Activated CD8-positive, alpha-beta T cell treated with anti-CD3 and anti-CD28 coated beads, Interleukin-2, amount 10 ng/mL, durations not matched to agents 7 days and 5 days (primary cell): ENCODE data around the gene EAF1. TPM values are rescaled to one million over a fixed set of nuclear protein-coding genes. Genes with fewer than 3 reads are reported as not detected.
A peak's percentile ranks its signal among the peaks of the same experiment; 100 is the strongest.
"Not testable (repeated sequence)": the region's sequence is repeated elsewhere in the genome, so short reads cannot be mapped to it uniquely, and the experiment has no call there.

ENCODE experiments used
- ATAC-seq: fragments of 150-1000 bp; cut with Tn5 transposase; one replicate; pipeline ENCODE4 v1.10.0; 2021; ENCODE audit warnings: moderate library complexity
- CTCF ChIA-PET: fragments of 350-600 bp; sonication (Branson Sonifier 250); formaldehyde crosslinking; loops from one replicate; lab custom pipeline; 2021; ENCODE audit warnings: antibody characterized with exemption; lab: Charles Lee
- POLR2A ChIA-PET: fragments of 350-600 bp; sonication (Branson Sonifier 250); formaldehyde crosslinking; loops from one replicate; lab custom pipeline; 2021; ENCODE audit warnings: antibody characterized with exemption; lab: Charles Lee
- DNase-seq: peaks from one replicate; pipeline ENCODE4 v3.0.0-alpha.2; 2020
- H3K27ac Mint-ChIP-seq: one replicate; pipeline ENCODE4 v1.8.0; 2021; ENCODE audit warnings: mild to moderate bottlenecking, mixed read lengths
- H3K27me3 Mint-ChIP-seq: one replicate; pipeline ENCODE4 v1.8.0; 2021; ENCODE audit warnings: low read depth, mixed read lengths
- H3K36me3 Mint-ChIP-seq: one replicate; pipeline ENCODE4 v1.8.0; 2021; ENCODE audit warnings: low read depth, mixed read lengths
- H3K4me1 Mint-ChIP-seq: one replicate; pipeline ENCODE4 v1.8.0; 2021; ENCODE audit warnings: low read depth, mixed read lengths
- H3K4me3 Mint-ChIP-seq: one replicate; pipeline ENCODE4 v1.8.0; 2021; ENCODE audit warnings: mild to moderate bottlenecking, mixed read lengths
- H3K9me3 Mint-ChIP-seq: one replicate; pipeline ENCODE4 v1.8.0; 2022; ENCODE audit warnings: mixed read lengths; ENCODE audit not compliant: insufficient read depth
- total RNA-seq, 2 experiments: library from RNA; stranded (reverse); gene quantifications; one replicate each; pipeline ENCODE4 v1.2.3, GENCODE V29; 2021

EAF1 gene
- total RNA-seq, 2 experiments from 2014 or later, result 31.3 to 31.5 TPM

GRCh38 chr3:15387735-15388134, 39.7 kb upstream of the EAF1 start:
- H3K4me3 Mint-ChIP-seq, result no peak overlapping the region
- ATAC-seq (no peak), DNase-seq (no peak)
- CTCF ChIA-PET, result interaction anchor here (2.0 to 6.2 kb wide), 3 partner anchors 10 to 120 kb away, joined by 5 to 48 read pairs (median 7); no protein-coding TSS in a partner anchor
- POLR2A ChIA-PET, result no interaction called here
- H3K36me3 Mint-ChIP-seq, result no peaks in the 10 kb centered on the region
- no peaks in the 10 kb centered on the region for H3K9me3 Mint-ChIP-seq
- no peak overlapping the region for H3K27ac Mint-ChIP-seq
- H3K4me1 Mint-ChIP-seq, result peaks cover 6% of the 10 kb centered on the region
- H3K27me3 Mint-ChIP-seq, result peaks cover 1% of the 10 kb centered on the region

DNA sequence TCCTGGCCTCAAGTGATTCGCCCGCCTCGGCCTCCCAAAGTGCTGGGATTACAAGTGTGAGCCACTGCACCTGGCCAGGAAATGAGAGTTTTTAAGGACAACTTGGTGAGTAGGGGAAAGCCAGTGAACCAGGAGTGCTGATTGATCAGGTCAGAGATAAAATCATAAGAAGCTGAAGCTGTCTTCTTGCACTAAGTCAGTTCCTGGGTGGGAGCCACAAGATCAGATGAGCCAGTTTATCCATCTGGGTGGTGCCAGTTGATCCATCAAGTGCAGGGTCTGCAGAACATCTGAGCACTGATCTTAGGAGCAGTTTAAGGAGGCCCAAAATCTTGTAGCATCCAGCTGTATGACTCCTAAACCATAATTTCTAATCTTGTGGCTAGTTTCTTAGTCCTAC, 39.1 kb upstream of the EAF1 start:
- H3K36me3 Mint-ChIP-seq, POLR2A ChIA-PET, ATAC-seq, H3K27me3 Mint-ChIP-seq, H3K4me3 Mint-ChIP-seq, H3K9me3 Mint-ChIP-seq, DNase-seq, H3K27ac Mint-ChIP-seq, H3K4me1 Mint-ChIP-seq: not testable (repeated sequence)
- CTCF ChIA-PET, result interaction anchor here (2.3 to 6.2 kb wide), 2 partner anchors 11 to 121 kb away, joined by 7 to 48 read pairs; no protein-coding TSS in a partner anchor

DNA sequence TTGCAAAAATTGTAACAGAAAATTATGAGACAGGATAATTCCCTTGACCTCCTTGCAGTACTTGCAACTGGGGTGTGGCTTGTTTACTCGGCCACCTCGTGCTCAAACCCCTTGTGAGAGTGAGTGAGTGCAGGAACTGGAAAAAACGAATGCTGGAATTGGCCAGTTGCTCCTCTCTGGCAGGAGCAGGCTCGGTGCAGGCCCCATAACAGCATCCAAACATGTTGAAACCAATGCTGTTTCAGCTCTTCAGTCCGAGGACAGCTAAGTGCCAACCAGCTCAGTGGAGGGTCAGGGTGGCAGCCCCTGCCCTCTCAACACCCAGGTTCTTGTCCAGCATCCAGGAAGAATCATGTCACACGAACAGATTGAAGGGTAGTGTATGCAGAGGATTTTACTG, 36.9 kb upstream of the EAF1 start:
- DNase-seq, result no peak
- Mint-ChIP-seq H3K4me3 (no peak overlapping the region), H3K9me3 (no peaks in the 10 kb centered on the region), H3K27ac (no peak overlapping the region), H3K4me1 (peaks cover 6% of the 10 kb centered on the region), H3K27me3 (peaks cover 8% of the 10 kb centered on the region), H3K36me3 (no peaks in the 10 kb centered on the region)
- POLR2A ChIA-PET, result no interaction called here
- no peak for ATAC-seq
- CTCF ChIA-PET, result interaction anchor here (0.7 to 1.3 kb wide), 3 partner anchors 15 to 123 kb away, joined by 3 to 7 read pairs (median 4); no protein-coding TSS in a partner anchor

GRCh38 chr3:15391007-15391406, 36.4 kb upstream of the EAF1 start:
- Mint-ChIP-seq H3K9me3 (no peaks in the 10 kb centered on the region), H3K4me3 (no peak overlapping the region), H3K27ac (no peak overlapping the region), H3K36me3 (no peaks in the 10 kb centered on the region), H3K27me3 (peaks cover 12% of the 10 kb centered on the region), H3K4me1 (peaks cover 2% of the 10 kb centered on the region)
- ChIA-PET CTCF (interaction anchor here (1.0 to 1.3 kb wide), 2 partner anchors 15 to 123 kb away, joined by 3 to 7 read pairs; no protein-coding TSS in a partner anchor), POLR2A (no interaction called here)
- ATAC-seq, result no peak
- no peak for DNase-seq

DNA sequence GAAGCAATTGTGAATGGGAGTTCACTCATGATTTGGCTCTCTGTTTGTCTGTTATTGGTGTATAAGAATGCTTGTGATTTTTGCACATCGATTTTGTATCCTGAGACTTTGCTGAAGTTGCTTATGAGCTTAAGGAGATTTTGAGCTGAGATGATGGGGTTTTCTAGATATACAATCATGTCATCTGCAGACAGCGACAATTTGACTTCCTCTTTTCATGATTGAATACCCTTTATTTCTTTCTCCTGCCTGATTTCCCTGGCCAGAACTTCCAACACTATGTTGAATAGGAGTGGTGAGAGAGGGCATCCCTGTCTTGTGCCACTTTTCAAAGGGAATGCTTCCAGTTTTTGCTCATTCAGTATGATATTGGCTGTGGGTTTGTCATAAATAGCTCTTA, 34.1 kb upstream of the EAF1 start:
- H3K4me3 Mint-ChIP-seq, DNase-seq, H3K36me3 Mint-ChIP-seq, ATAC-seq, H3K9me3 Mint-ChIP-seq, CTCF ChIA-PET, H3K27ac Mint-ChIP-seq, H3K4me1 Mint-ChIP-seq, POLR2A ChIA-PET: not testable (repeated sequence)
- peaks cover 14% of the 10 kb centered on the region for H3K27me3 Mint-ChIP-seq

DNA sequence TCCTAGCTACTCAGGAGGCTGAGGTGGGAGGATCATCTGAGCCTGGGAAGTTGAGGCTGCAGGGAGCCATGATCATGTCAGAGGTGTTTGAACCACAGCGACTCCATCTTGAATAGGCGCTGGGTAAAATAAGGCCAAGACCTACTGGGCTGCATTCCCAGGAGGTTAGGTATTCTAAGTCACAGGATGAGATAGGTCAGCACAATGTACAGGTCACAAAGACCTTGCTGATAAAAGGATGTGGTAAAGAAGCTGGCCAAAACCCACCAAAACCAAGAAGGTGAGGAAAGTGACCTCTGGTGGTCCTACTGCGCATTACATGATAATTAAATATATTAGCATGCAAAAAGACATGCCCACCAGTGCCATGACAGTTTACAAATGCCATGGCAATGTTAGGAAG, 28.7 kb upstream of the EAF1 start:
- ATAC-seq, result not testable (repeated sequence)

DNA sequence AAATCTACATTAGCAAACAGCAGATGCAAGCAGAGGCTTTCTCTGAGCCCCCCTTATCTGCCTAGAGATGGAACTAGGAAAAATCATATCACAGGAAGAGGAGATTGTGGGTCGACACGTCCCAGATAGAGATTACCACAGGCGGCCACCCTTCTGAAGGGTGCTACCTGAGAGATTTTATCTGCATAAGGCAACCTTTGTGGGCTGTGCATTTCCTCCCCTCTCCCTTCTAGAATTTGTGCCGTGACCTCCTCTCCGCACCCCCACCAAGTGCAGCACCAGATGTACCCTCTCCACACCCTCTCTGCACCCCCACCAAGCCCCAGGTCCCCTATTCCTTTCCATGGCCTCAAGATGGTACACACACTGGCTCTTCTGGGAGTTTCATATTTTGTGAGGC, 27.4 kb upstream of the EAF1 start:
- Mint-ChIP-seq H3K27me3 (peaks cover 11% of the 10 kb centered on the region), H3K4me3 (peak overlapping the region; percentile 4), H3K27ac (no peak overlapping the region), H3K36me3 (peaks cover 2% of the 10 kb centered on the region), H3K9me3 (no peaks in the 10 kb centered on the region), H3K4me1 (peaks cover 34% of the 10 kb centered on the region)
- POLR2A ChIA-PET, result no interaction called here
- DNase-seq (peak; percentile 46), ATAC-seq (peak; percentile 87)
- CTCF ChIA-PET, result interaction anchor here (0.8 to 3.9 kb wide), 5 partner anchors 122 to 199 kb away, joined by 3 to 32 read pairs (median 4); no protein-coding TSS in a partner anchor

More for the DNA sequence above, 28.7 kb upstream of the EAF1 start:
- H3K9me3 Mint-ChIP-seq, POLR2A ChIA-PET, H3K4me3 Mint-ChIP-seq, H3K27ac Mint-ChIP-seq, H3K36me3 Mint-ChIP-seq, DNase-seq: not testable (repeated sequence)
- peaks cover 34% of the 10 kb centered on the region for H3K4me1 Mint-ChIP-seq
- CTCF ChIA-PET, result interaction anchor here (1.5 to 3.9 kb wide), 2 partner anchors 131 to 161 kb away, joined by 5 to 32 read pairs; no protein-coding TSS in a partner anchor
- H3K27me3 Mint-ChIP-seq, result peaks cover 16% of the 10 kb centered on the region

- POLR2A ChIA-PET, result interaction anchor here (0.6 kb wide), 1 partner anchor 725 kb away, joined by 3 read pairs; no protein-coding TSS in a partner anchor
Observed at GRCh38 chr3:15401936-15402335, 25.5 kb upstream of the EAF1 start.

GRCh38 chr3:15403495-15403894, 23.9 kb upstream of the EAF1 start:
- Mint-ChIP-seq H3K4me1 (peaks cover 32% of the 10 kb centered on the region), H3K27ac (no peak overlapping the region), H3K36me3 (no peaks in the 10 kb centered on the region), H3K4me3 (no peak overlapping the region), H3K9me3 (no peaks in the 10 kb centered on the region), H3K27me3 (peaks cover 1% of the 10 kb centered on the region)
- CTCF ChIA-PET, result interaction anchor here (2.0 to 4.3 kb wide), 3 partner anchors 136 to 201 kb away, joined by 4 to 147 read pairs (median 9); no protein-coding TSS in a partner anchor
- POLR2A ChIA-PET, result no interaction called here
- DNase-seq (no peak), ATAC-seq (no peak)

More at GRCh38 chr3:15401936-15402335, 25.5 kb upstream of the EAF1 start:
- Mint-ChIP-seq H3K36me3 (peaks cover 2% of the 10 kb centered on the region), H3K27me3 (peaks cover 1% of the 10 kb centered on the region), H3K4me3 (no peak overlapping the region), H3K4me1 (peaks cover 34% of the 10 kb centered on the region), H3K27ac (no peak overlapping the region), H3K9me3 (no peaks in the 10 kb centered on the region)
- CTCF ChIA-PET, result interaction anchor here (2.3 to 4.3 kb wide), 2 partner anchors 134 to 199 kb away, joined by 9 to 147 read pairs; no protein-coding TSS in a partner anchor
- DNase-seq (no peak), ATAC-seq (no peak)

GRCh38 chr3:15403965-15404364, 23.4 kb upstream of the EAF1 start:
- no peak overlapping the region for H3K4me3 Mint-ChIP-seq
- peaks cover 1% of the 10 kb centered on the region for H3K27me3 Mint-ChIP-seq
- H3K9me3 Mint-ChIP-seq, result no peaks in the 10 kb centered on the region
- POLR2A ChIA-PET, result no interaction called here
- H3K27ac Mint-ChIP-seq, result no peak overlapping the region
- no peak for DNase-seq
- H3K4me1 Mint-ChIP-seq, result peaks cover 27% of the 10 kb centered on the region
- CTCF ChIA-PET, result interaction anchor here (1.9 to 4.3 kb wide), 6 partner anchors 97 to 201 kb away, joined by 4 to 147 read pairs (median 16); no protein-coding TSS in a partner anchor
- ATAC-seq, result no peak
- H3K36me3 Mint-ChIP-seq, result no peaks in the 10 kb centered on the region

- H3K36me3 Mint-ChIP-seq, result peaks cover 3% of the 10 kb centered on the region
- H3K27me3 Mint-ChIP-seq, result peaks cover 1% of the 10 kb centered on the region
- POLR2A ChIA-PET, result interaction anchor here (1.3 kb wide), 1 partner anchor 202 kb away, joined by 3 read pairs; no protein-coding TSS in a partner anchor
- DNase-seq (no peak), ATAC-seq (no peak)
- no peak overlapping the region for H3K4me3 Mint-ChIP-seq
- H3K27ac Mint-ChIP-seq, result no peak overlapping the region
- CTCF ChIA-PET, result interaction anchor here (0.7 to 4.3 kb wide), 57 partner anchors 10 to 306 kb away, joined by 3 to 147 read pairs (median 4); partner anchors contain the start of genes CAPN7, RBSN and SH3BP5
- no peaks in the 10 kb centered on the region for H3K9me3 Mint-ChIP-seq
- H3K4me1 Mint-ChIP-seq, result peaks cover 19% of the 10 kb centered on the region
Observed at GRCh38 chr3:15404767-15405166, 22.6 kb upstream of the EAF1 start.
